HepG2 (cell line): Measurements from ENCODE around the gene PKIG. TPM values are rescaled to one million over a fixed set of nuclear protein-coding genes. Genes with fewer than 3 reads are reported as not detected.
A peak's percentile ranks its signal among the peaks of the same experiment; 100 is the strongest.

ENCODE experiments used
- ARHGAP35 ChIP-seq: sonication (generic); formaldehyde crosslinking; IDR thresholded peaks from 2 replicates; pipeline ENCODE4 v1.9.0; 2022; ENCODE audit warnings: mild to moderate bottlenecking, inconsistent platforms, moderate library complexity, missing genetic modification reagents, borderline replicate concordance
- ARID5B ChIP-seq: IDR thresholded peaks from 2 replicates; pipeline ENCODE4 v1.4.0; 2020; ENCODE audit warnings: mild to moderate bottlenecking, missing genetic modification reagents
- GATAD2A ChIP-seq: IDR thresholded peaks from 2 replicates; pipeline ENCODE4 v1.6.1; 2016
- ISL2 ChIP-seq: sonication (generic); formaldehyde crosslinking; IDR thresholded peaks from 2 replicates; pipeline ENCODE4 v1.5.0; 2020; ENCODE audit warnings: missing genetic modification reagents
- PLSCR1 ChIP-seq: sonication (generic); formaldehyde crosslinking; IDR thresholded peaks from 2 replicates; pipeline ENCODE4 v1.5.0; 2020; ENCODE audit warnings: missing genetic modification reagents, mild to moderate bottlenecking, borderline replicate concordance
- RARG ChIP-seq: sonication (generic); formaldehyde crosslinking; IDR thresholded peaks from 2 replicates; pipeline ENCODE4 v1.4.0; 2020; ENCODE audit warnings: low read depth, mild to moderate bottlenecking, missing genetic modification reagents
- RBAK ChIP-seq: sonication (generic); formaldehyde crosslinking; IDR thresholded peaks from 2 replicates; pipeline ENCODE4 v1.5.1; 2020; ENCODE audit warnings: mild to moderate bottlenecking, missing genetic modification reagents
- SATB2 ChIP-seq: sonication (generic); formaldehyde crosslinking; IDR thresholded peaks from 2 replicates; pipeline ENCODE4 v1.5.0; 2020; ENCODE audit warnings: missing genetic modification reagents
- SP1 ChIP-seq, 2 experiments: fragments of 450-650 bp in 1 of 2; sonication (generic) in 1 of 2; formaldehyde crosslinking in 1 of 2; IDR thresholded peaks; 2 replicates each; pipeline versions ENCODE4 v1.4.0 to v1.6.1; 2016 to 2020; ENCODE audit warnings: missing genetic modification reagents in 1 of 2
- STAT5B ChIP-seq: sonication (generic); formaldehyde crosslinking; IDR thresholded peaks from 2 replicates; pipeline ENCODE4 v1.4.0; 2020; ENCODE audit warnings: missing genetic modification reagents
- TAF15 ChIP-seq: fragments of 200-400 bp; formaldehyde crosslinking; IDR thresholded peaks from one replicate; pipeline ENCODE4 v1.6.1; 2018; ENCODE audit warnings: mild to moderate bottlenecking, low read depth, low read length; ENCODE audit not compliant: poor library complexity, severe bottlenecking
- XRCC5 ChIP-seq: fragments of 200-400 bp; formaldehyde crosslinking; optimal IDR thresholded peaks from 2 replicates; pipeline ENCODE3; 2017; ENCODE audit warnings: mild to moderate bottlenecking, low read length
- ZNF17 ChIP-seq: sonication (generic); formaldehyde crosslinking; IDR thresholded peaks from 2 replicates; pipeline ENCODE4 v1.5.0; 2020; ENCODE audit warnings: mild to moderate bottlenecking, missing genetic modification reagents
- ZNF572 ChIP-seq: sonication (generic); formaldehyde crosslinking; IDR thresholded peaks from 2 replicates; pipeline ENCODE4 v1.5.1; 2020; ENCODE audit warnings: mild to moderate bottlenecking, missing genetic modification reagents
- ZNF589 ChIP-seq: sonication (generic); formaldehyde crosslinking; conservative IDR thresholded peaks from 2 replicates; pipeline ENCODE4 v1.8.0; 2022; ENCODE audit warnings: mild to moderate bottlenecking, moderate library complexity, missing genetic modification reagents
- ZNF652 ChIP-seq: IDR thresholded peaks from 2 replicates; pipeline ENCODE4 v1.6.1; 2016; ENCODE audit warnings: low read depth, borderline replicate concordance
- ZNF737 ChIP-seq: sonication (generic); formaldehyde crosslinking; IDR thresholded peaks from 2 replicates; pipeline ENCODE4 v1.5.0; 2020; ENCODE audit warnings: missing genetic modification reagents, mild to moderate bottlenecking, borderline replicate concordance
- ZNF777 ChIP-seq: sonication (generic); formaldehyde crosslinking; IDR thresholded peaks from 2 replicates; pipeline ENCODE4 v1.4.0; 2020; ENCODE audit warnings: missing genetic modification reagents
- polyA plus RNA-seq, 8 experiments: library from polyadenylated mRNA; depleted of rRNA in 3 of 8; stranded (reverse) in 7 of 8; unstranded in 1 of 8; fragments of >200 nt; fragmentation: Illumina TruSeq in 4 of 8; extraction: Trizol in 4 of 8; gene quantifications; 2 replicates each; pipeline versions ENCODE4 v1.2.1 to v1.2.3, GENCODE V29; 2011 to 2016; ENCODE audit warnings: low read depth in 4 of 8, missing spikeins in 1 of 8, mixed read lengths in 1 of 8; ENCODE audit not compliant: insufficient read depth in 1 of 8
- total RNA-seq, 5 experiments: library from RNA; depleted of rRNA; stranded (reverse); fragments of >200 nt; fragmentation: Illumina TruSeq; extraction: Trizol; gene quantifications; 2 replicates each; pipeline ENCODE4 v1.2.3, GENCODE V29; 2016; ENCODE audit warnings: low read depth in 1 of 5
- TF ChIP-seq, protein P1 (sequence below): sonication (generic); formaldehyde crosslinking; IDR thresholded peaks from 2 replicates; pipeline ENCODE4 v1.5.1; 2020; ENCODE audit warnings: mild to moderate bottlenecking, missing genetic modification reagents, borderline replicate concordance
- TF ChIP-seq, protein P2 (sequence below): sonication (generic); formaldehyde crosslinking; IDR thresholded peaks from 2 replicates; pipeline ENCODE4 v1.9.0; 2021; ENCODE audit warnings: missing genetic modification reagents, borderline replicate concordance
- TF ChIP-seq, protein P3 (sequence below): sonication (generic); formaldehyde crosslinking; IDR thresholded peaks from 2 replicates; pipeline ENCODE4 v1.8.1; 2022; ENCODE audit warnings: mild to moderate bottlenecking, missing genetic modification reagents

Gene PKIG
- total and polyA plus RNA-seq, 2 of the 13 experiments (the other 11 are each of a cell fraction or from before 2014, with no cell fraction given): 30.8 to 44.5 TPM

DNA sequence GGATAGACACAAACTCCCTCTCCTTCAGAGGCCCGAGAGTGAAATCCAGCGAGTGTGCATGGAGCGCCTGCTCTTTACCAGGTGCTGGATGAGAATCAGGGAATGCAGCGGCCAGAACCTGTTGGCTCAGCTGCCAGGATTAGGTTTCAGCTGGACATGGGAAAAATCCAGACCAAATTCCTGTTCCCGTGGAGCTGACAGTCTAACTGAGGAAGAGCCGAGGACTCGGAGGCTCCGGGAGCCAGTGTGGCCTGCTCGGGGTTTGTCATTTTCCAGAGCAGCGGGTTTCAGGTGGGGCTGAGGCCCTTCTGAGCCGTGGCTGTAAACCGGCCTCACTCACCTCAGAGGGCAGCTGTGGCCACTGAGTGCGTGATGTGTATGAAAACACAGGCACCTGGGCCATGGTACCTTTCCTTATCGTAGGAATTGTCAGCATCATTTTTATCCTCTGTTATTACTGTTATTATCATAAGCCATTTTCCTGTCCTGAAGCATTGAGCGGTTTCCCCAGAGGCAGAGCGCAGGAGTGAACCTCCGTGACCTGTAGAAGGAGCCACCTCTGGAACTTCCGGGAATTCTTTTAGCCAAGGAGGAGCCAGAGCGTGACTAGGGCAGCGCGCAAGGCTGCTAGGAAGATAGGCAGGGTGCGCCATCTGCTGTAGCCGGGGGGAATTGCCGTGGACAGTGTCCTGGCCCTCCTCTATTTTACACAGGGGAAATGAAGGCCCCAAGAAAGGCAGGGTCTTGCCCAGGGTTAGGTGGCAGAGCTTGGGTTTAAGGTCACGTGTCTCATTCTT, 27.3 kb downstream of the PKIG start (continued):
- TF ChIP-seq, protein P1, sequence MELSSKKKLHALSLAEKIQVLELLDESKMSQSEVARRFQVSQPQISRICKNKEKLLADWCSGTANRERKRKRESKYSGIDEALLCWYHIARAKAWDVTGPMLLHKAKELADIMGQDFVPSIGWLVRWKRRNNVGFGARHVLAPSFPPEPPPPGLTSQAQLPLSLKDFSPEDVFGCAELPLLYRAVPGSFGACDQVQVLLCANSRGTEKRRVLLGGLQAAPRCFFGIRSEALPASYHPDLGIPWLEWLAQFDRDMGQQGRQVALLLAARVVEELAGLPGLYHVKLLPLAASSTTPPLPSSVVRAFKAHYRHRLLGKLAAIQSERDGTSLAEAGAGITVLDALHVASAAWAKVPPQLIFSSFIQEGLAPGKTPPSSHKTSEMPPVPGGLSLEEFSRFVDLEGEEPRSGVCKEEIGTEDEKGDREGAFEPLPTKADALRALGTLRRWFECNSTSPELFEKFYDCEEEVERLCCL (CRISPR knock-in tag): no peak
- TF ChIP-seq ZNF652 (CRISPR knock-in tag) (no peak), RBAK (CRISPR knock-in tag) (0 out of 2 replicates have a peak, but pooled peaks have one; percentile 63), ZNF737 (no peak; the same call in 1 of the 2 replicates), SATB2 (CRISPR knock-in tag) (peak; percentile 76; the same call in 1 of the 2 replicates), XRCC5 (peak; percentile 98), ZNF777 (CRISPR knock-in tag) (no peak; the same call in 1 of the 2 replicates), ISL2 (CRISPR knock-in tag) (no peak), ARID5B (peak; percentile 86), SP1 (IDR thresholded peaks at IDR 0.05) (no peak), SP1 (CRISPR knock-in tag; IDR thresholded peaks at IDR 0.05) (peak; percentile 59), ZNF17 (CRISPR knock-in tag) (no peak), ARHGAP35 (CRISPR knock-in tag) (0 out of 2 replicates have a peak, but pooled peaks have one; percentile 75), RARG (CRISPR knock-in tag) (peak; percentile 92; the same call in 1 of the 2 replicates), PLSCR1 (CRISPR knock-in tag) (no peak), STAT5B (no peak; the same call in 1 of the 2 replicates), ZNF589 (CRISPR knock-in tag) (no peak), GATAD2A (CRISPR knock-in tag) (peak; percentile 89), TAF15 (no peak), ZNF572 (CRISPR knock-in tag) (no peak)
- TF ChIP-seq, protein P2, sequence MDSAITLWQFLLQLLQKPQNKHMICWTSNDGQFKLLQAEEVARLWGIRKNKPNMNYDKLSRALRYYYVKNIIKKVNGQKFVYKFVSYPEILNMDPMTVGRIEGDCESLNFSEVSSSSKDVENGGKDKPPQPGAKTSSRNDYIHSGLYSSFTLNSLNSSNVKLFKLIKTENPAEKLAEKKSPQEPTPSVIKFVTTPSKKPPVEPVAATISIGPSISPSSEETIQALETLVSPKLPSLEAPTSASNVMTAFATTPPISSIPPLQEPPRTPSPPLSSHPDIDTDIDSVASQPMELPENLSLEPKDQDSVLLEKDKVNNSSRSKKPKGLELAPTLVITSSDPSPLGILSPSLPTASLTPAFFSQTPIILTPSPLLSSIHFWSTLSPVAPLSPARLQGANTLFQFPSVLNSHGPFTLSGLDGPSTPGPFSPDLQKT (CRISPR knock-in tag): no peak
- TF ChIP-seq, protein P3, sequence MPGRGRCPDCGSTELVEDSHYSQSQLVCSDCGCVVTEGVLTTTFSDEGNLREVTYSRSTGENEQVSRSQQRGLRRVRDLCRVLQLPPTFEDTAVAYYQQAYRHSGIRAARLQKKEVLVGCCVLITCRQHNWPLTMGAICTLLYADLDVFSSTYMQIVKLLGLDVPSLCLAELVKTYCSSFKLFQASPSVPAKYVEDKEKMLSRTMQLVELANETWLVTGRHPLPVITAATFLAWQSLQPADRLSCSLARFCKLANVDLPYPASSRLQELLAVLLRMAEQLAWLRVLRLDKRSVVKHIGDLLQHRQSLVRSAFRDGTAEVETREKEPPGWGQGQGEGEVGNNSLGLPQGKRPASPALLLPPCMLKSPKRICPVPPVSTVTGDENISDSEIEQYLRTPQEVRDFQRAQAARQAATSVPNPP (CRISPR knock-in tag): no peak
